Endothelial cell of umbilical vein (primary cell): ENCODE data around the gene NFKB1. TPM values are rescaled to one million over a fixed set of nuclear protein-coding genes. Genes with fewer than 3 reads are reported as not detected.

Experiments
- BruUV-seq: library from RNA; stranded (reverse); fragments of 400-500 nt; replicated peaks from 2 replicates; lab custom pipeline; 2021; lab: Mats Ljungman, UMichigan
- CTCF ChIA-PET: fragments of 300-600, 350-600 bp; sonication (Branson Sonifier 250); formaldehyde crosslinking; loops from one replicate; lab custom pipeline; 2021; ENCODE audit warnings: antibody characterized with exemption, inconsistent platforms; lab: Charles Lee
- POLR2A ChIA-PET: fragments of 300-600, 350-600 bp; sonication (Branson Sonifier 250); formaldehyde crosslinking; loops from one replicate; lab custom pipeline; 2021; ENCODE audit warnings: antibody characterized with exemption, inconsistent platforms; lab: Charles Lee
- DNase-seq: peaks from one replicate; pipeline ENCODE4 v3.0.0-alpha.2; 2011; ENCODE audit warnings: low read depth, low spot score
- FAIRE-seq: peaks from 2 replicates; lab custom pipeline; 2011; peaks lifted over from hg19 to GRCh38; lab: Jason Lieb, UNC
- H2AFZ ChIP-seq: 2 replicates; pipeline ENCODE4 v1.6.0; 2012; ENCODE audit warnings: low read depth, low read length, control low read depth, inconsistent platforms
- H3K27ac ChIP-seq: 2 replicates; pipeline ENCODE4 v1.5.1; 2011; ENCODE audit warnings: low read depth, mild to moderate bottlenecking, control low read depth, low read length, moderate library complexity; ENCODE audit not compliant: insufficient read depth
- H3K27me3 ChIP-seq, 2 experiments: 2 replicates each; pipeline versions ENCODE4 v1.6.0 to v1.6.1; 2011; ENCODE audit warnings: low read length in 2 of 2, mixed read lengths in 1 of 2; ENCODE audit not compliant: control insufficient read depth in 2 of 2, insufficient read depth in 2 of 2
- H3K36me3 ChIP-seq, 2 experiments: 2 replicates in 1 of 2; 3 replicates in 1 of 2; pipeline ENCODE4 v1.5.1; 2011; ENCODE audit warnings: low read length in 2 of 2, mild to moderate bottlenecking in 1 of 2, moderate library complexity in 1 of 2; ENCODE audit not compliant: control insufficient read depth in 2 of 2, insufficient read depth in 2 of 2; ENCODE audit errors: extremely low read depth in 1 of 2
- H3K4me1 ChIP-seq: 3 replicates; pipeline ENCODE4 v1.5.1; 2011; ENCODE audit warnings: mild to moderate bottlenecking, low read length; ENCODE audit not compliant: control insufficient read depth, insufficient read depth; ENCODE audit errors: extremely low read depth
- H3K4me2 ChIP-seq: 2 replicates; pipeline ENCODE4 v1.6.1; 2011; ENCODE audit warnings: low read length, control low read depth, mixed read lengths; ENCODE audit not compliant: insufficient read depth
- H3K4me3 ChIP-seq, 3 experiments: fragments of 200-600 bp in 1 of 3; sonication (generic), shearing (Covaris generic) in 1 of 3; replicated peaks in 1 of 3; 2 replicates each; pipeline ENCODE4 v1.5.1; 2011 to 2016; ENCODE audit warnings: control low read depth in 3 of 3, low read length in 3 of 3, mild to moderate bottlenecking in 2 of 3, inconsistent platforms in 1 of 3, low read depth in 1 of 3, moderate library complexity in 1 of 3; ENCODE audit not compliant: insufficient read depth in 1 of 3
- H3K79me2 ChIP-seq: 2 replicates; pipeline ENCODE4 v1.6.0; 2012; ENCODE audit warnings: low read length, inconsistent platforms; ENCODE audit not compliant: control insufficient read depth, insufficient read depth
- H3K9ac ChIP-seq: replicated peaks from 2 replicates; pipeline ENCODE3; 2011; ENCODE audit warnings: low read length, control low read depth; ENCODE audit not compliant: insufficient read depth; ENCODE audit errors: extremely low read depth
- H3K9me1 ChIP-seq: replicated peaks from 3 replicates; pipeline ENCODE4 v1.6.0; 2011; ENCODE audit warnings: mild to moderate bottlenecking, low read length; ENCODE audit not compliant: control insufficient read depth, insufficient read depth; ENCODE audit errors: extremely low read depth
- H3K9me3 ChIP-seq: replicated peaks from 2 replicates; pipeline ENCODE4 v1.5.1; 2012; ENCODE audit warnings: low read length, inconsistent platforms; ENCODE audit not compliant: control insufficient read depth, insufficient read depth
- H4K20me1 ChIP-seq: replicated peaks from 2 replicates; pipeline ENCODE3; 2011; ENCODE audit warnings: mild to moderate bottlenecking, low read length; ENCODE audit not compliant: control insufficient read depth, insufficient read depth; ENCODE audit errors: extremely low read depth
- EZH2 ChIP-seq: IDR thresholded peaks from 2 replicates; pipeline ENCODE4 v1.6.1; 2012; ENCODE audit warnings: borderline replicate concordance, low read depth, mild to moderate bottlenecking, moderate library complexity, low read length, inconsistent platforms; ENCODE audit not compliant: severe bottlenecking
- FOS ChIP-seq: IDR thresholded peaks from 2 replicates; pipeline ENCODE4 v1.6.1; 2011; ENCODE audit warnings: mild to moderate bottlenecking, low read length, moderate library complexity, borderline replicate concordance; ENCODE audit not compliant: insufficient read depth
- GATA2 ChIP-seq: IDR thresholded peaks from 2 replicates; pipeline ENCODE4 v1.7.0; 2011; ENCODE audit warnings: low read depth, mild to moderate bottlenecking, moderate library complexity, mixed read lengths, low read length; ENCODE audit not compliant: insufficient read length, insufficient read depth
- JUN ChIP-seq: IDR thresholded peaks from 2 replicates; pipeline ENCODE4 v1.6.1; 2011; ENCODE audit warnings: borderline replicate concordance, low read depth; ENCODE audit not compliant: insufficient read length, insufficient read depth
- MAX ChIP-seq: IDR thresholded peaks from 2 replicates; pipeline ENCODE4 v1.6.1; 2011; ENCODE audit not compliant: insufficient read depth, insufficient read length
- MYC ChIP-seq: IDR thresholded peaks from one replicate; pipeline ENCODE4 v1.6.1; 2011; ENCODE audit warnings: mild to moderate bottlenecking, low read depth, low read length
- POLR2A ChIP-seq: IDR thresholded peaks from 2 replicates; pipeline ENCODE4 v1.6.1; 2012; ENCODE audit warnings: low read depth, mild to moderate bottlenecking, control low read depth, low read length
- POLR2AphosphoS5 ChIP-seq: IDR thresholded peaks from 2 replicates; pipeline ENCODE4 v1.6.1; 2012; ENCODE audit warnings: low read depth, mild to moderate bottlenecking, control low read depth, low read length, moderate library complexity; ENCODE audit not compliant: insufficient read depth
- dilution Hi-C: fragments of 300-500 bp; cut with MboI; formaldehyde crosslinking; loops from one replicate; pipeline ENCODE4 v1.15.0; 2019; ENCODE audit warnings: low sequenced_read_pairs; ENCODE audit not compliant: extremely low pct_ligation_motif_present
- intact Hi-C: fragments of 100-400 bp; cut with micrococcal nuclease; formaldehyde crosslinking; loops from one replicate; pipeline ENCODE4 v1.10.0; 2022
- polyA plus RNA-seq, 4 experiments: library from polyadenylated mRNA; depleted of rRNA in 3 of 4; stranded (reverse) in 3 of 4; unstranded in 1 of 4; fragments of >200 nt; gene quantifications; 2 replicates each; pipeline versions ENCODE4 v1.2.1 to v1.2.3, GENCODE V29; 2011 to 2012; ENCODE audit warnings: missing spikeins in 1 of 4
- total RNA-seq: library from RNA; stranded (reverse); gene quantifications from 2 replicates; pipeline ENCODE4 v1.2.3, GENCODE V29; 2021
- TF ChIP-seq, protein P1 (sequence below), 2 donors: IDR thresholded peaks; 1 replicate in 1 of 2; 2 replicates in 1 of 2; pipeline ENCODE4 v1.5.1; 2011; ENCODE audit warnings: low read length in 2 of 2, mild to moderate bottlenecking in 2 of 2, moderate library complexity in 2 of 2, control low read depth in 1 of 2, inconsistent platforms in 1 of 2, low read depth in 1 of 2; ENCODE audit not compliant: insufficient read depth in 1 of 2; ENCODE audit errors: extremely low read depth in 1 of 2

The NFKB1 gene
- total and polyA plus RNA-seq, 2 donors (not counting 3 experiments of a cell fraction or from before 2014, with no cell fraction given), result 21.3 to 41.4 TPM

DNA sequence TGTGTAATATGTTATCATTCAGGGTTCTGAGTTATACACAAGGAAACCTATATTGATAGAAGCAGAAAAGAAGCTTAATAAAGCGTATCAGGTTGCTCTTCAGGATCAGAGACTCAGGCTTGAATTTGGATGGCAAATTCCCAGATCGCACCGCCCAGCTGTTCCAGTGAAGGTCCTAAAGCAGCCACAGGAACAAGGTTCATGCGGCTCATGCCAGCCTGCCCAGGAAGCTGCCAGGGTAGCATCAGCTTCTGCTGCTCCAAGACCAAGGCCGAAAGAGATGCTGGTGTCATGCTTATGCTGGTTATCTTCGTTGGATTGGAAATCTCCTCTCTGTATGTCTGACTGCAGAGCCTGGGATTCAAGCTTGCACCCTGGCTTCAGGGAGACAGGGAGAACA is 131.9 kb downstream of the NFKB1 start:
- Histone ChIP-seq H3K4me1 (peaks cover 18% of the 10 kb centered on the region), H3K27me3 (no peaks in the 10 kb centered on the region), H3K4me3 (no peak overlapping the region), H2AFZ (no peak overlapping the region), H3K9ac (no peak overlapping the region), H3K9me3 (no peaks in the 10 kb centered on the region), H3K4me2 (no peak overlapping the region), H3K79me2 (no peaks in the 10 kb centered on the region), H3K9me1 (no peaks in the 10 kb centered on the region), H3K36me3 (no peaks in the 10 kb centered on the region), H4K20me1 (no peaks in the 10 kb centered on the region), H3K27ac (no peak overlapping the region)
- ChIA-PET CTCF (interaction anchor here (1.1 kb wide), 1 partner anchor 12 kb away, joined by 5 read pairs; no protein-coding TSS in a partner anchor), POLR2A (no interaction called here)
- dilution Hi-C loops, result no loop called here
- BruUV-seq, result no TSS peak
- DNase-seq (no peak), FAIRE-seq (no peak)
- TF ChIP-seq POLR2A (no peak), MYC (no peak), POLR2AphosphoS5 (no peak), FOS (no peak), MAX (no peak), GATA2 (no peak), JUN (no peak), EZH2 (no peak)
- TF ChIP-seq, protein P1, sequence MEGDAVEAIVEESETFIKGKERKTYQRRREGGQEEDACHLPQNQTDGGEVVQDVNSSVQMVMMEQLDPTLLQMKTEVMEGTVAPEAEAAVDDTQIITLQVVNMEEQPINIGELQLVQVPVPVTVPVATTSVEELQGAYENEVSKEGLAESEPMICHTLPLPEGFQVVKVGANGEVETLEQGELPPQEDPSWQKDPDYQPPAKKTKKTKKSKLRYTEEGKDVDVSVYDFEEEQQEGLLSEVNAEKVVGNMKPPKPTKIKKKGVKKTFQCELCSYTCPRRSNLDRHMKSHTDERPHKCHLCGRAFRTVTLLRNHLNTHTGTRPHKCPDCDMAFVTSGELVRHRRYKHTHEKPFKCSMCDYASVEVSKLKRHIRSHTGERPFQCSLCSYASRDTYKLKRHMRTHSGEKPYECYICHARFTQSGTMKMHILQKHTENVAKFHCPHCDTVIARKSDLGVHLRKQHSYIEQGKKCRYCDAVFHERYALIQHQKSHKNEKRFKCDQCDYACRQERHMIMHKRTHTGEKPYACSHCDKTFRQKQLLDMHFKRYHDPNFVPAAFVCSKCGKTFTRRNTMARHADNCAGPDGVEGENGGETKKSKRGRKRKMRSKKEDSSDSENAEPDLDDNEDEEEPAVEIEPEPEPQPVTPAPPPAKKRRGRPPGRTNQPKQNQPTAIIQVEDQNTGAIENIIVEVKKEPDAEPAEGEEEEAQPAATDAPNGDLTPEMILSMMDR (IDR thresholded peaks at IDR 0.05; ENCODE audit: extremely low read depth in 1 of 2, insufficient read depth in 1 of 2, low read depth in 1 of 2, low read length in 2 of 2), result no peak
- intact Hi-C loops, result no loop called here
